Endothelial cell of umbilical vein (primary cell): ENCODE results near the gene ALKBH6. TPM values are rescaled to one million over a fixed set of nuclear protein-coding genes. Genes with fewer than 3 reads are reported as not detected.

Experiments
- BruUV-seq: library from RNA; stranded (reverse); fragments of 400-500 nt; replicated peaks from 2 replicates; lab custom pipeline; 2021; lab: Mats Ljungman, UMichigan
- CTCF ChIA-PET: fragments of 300-600, 350-600 bp; sonication (Branson Sonifier 250); formaldehyde crosslinking; loops from one replicate; lab custom pipeline; 2021; ENCODE audit warnings: antibody characterized with exemption, inconsistent platforms; lab: Charles Lee
- POLR2A ChIA-PET: fragments of 300-600, 350-600 bp; sonication (Branson Sonifier 250); formaldehyde crosslinking; loops from one replicate; lab custom pipeline; 2021; ENCODE audit warnings: antibody characterized with exemption, inconsistent platforms; lab: Charles Lee
- DNase-seq: peaks from one replicate; pipeline ENCODE4 v3.0.0-alpha.2; 2011; ENCODE audit warnings: low read depth, low spot score
- FAIRE-seq: peaks from 2 replicates; lab custom pipeline; 2011; peaks lifted over from hg19 to GRCh38; lab: Jason Lieb, UNC
- H2AFZ ChIP-seq: 2 replicates; pipeline ENCODE4 v1.6.0; 2012; ENCODE audit warnings: low read depth, low read length, control low read depth, inconsistent platforms
- H3K27ac ChIP-seq: 2 replicates; pipeline ENCODE4 v1.5.1; 2011; ENCODE audit warnings: low read depth, mild to moderate bottlenecking, control low read depth, low read length, moderate library complexity; ENCODE audit not compliant: insufficient read depth
- H3K27me3 ChIP-seq, 2 experiments: 2 replicates each; pipeline versions ENCODE4 v1.6.0 to v1.6.1; 2011; ENCODE audit warnings: low read length in 2 of 2, mixed read lengths in 1 of 2; ENCODE audit not compliant: control insufficient read depth in 2 of 2, insufficient read depth in 2 of 2
- H3K36me3 ChIP-seq, 2 experiments: 2 replicates in 1 of 2; 3 replicates in 1 of 2; pipeline ENCODE4 v1.5.1; 2011; ENCODE audit warnings: low read length in 2 of 2, mild to moderate bottlenecking in 1 of 2, moderate library complexity in 1 of 2; ENCODE audit not compliant: control insufficient read depth in 2 of 2, insufficient read depth in 2 of 2; ENCODE audit errors: extremely low read depth in 1 of 2
- H3K4me1 ChIP-seq: 3 replicates; pipeline ENCODE4 v1.5.1; 2011; ENCODE audit warnings: mild to moderate bottlenecking, low read length; ENCODE audit not compliant: control insufficient read depth, insufficient read depth; ENCODE audit errors: extremely low read depth
- H3K4me2 ChIP-seq: 2 replicates; pipeline ENCODE4 v1.6.1; 2011; ENCODE audit warnings: low read length, control low read depth, mixed read lengths; ENCODE audit not compliant: insufficient read depth
- H3K4me3 ChIP-seq, 3 experiments: fragments of 200-600 bp in 1 of 3; sonication (generic), shearing (Covaris generic) in 1 of 3; replicated peaks in 1 of 3; 2 replicates each; pipeline ENCODE4 v1.5.1; 2011 to 2016; ENCODE audit warnings: control low read depth in 3 of 3, low read length in 3 of 3, mild to moderate bottlenecking in 2 of 3, inconsistent platforms in 1 of 3, low read depth in 1 of 3, moderate library complexity in 1 of 3; ENCODE audit not compliant: insufficient read depth in 1 of 3
- H3K79me2 ChIP-seq: 2 replicates; pipeline ENCODE4 v1.6.0; 2012; ENCODE audit warnings: low read length, inconsistent platforms; ENCODE audit not compliant: control insufficient read depth, insufficient read depth
- H3K9ac ChIP-seq: replicated peaks from 2 replicates; pipeline ENCODE3; 2011; ENCODE audit warnings: low read length, control low read depth; ENCODE audit not compliant: insufficient read depth; ENCODE audit errors: extremely low read depth
- H3K9me1 ChIP-seq: replicated peaks from 3 replicates; pipeline ENCODE4 v1.6.0; 2011; ENCODE audit warnings: mild to moderate bottlenecking, low read length; ENCODE audit not compliant: control insufficient read depth, insufficient read depth; ENCODE audit errors: extremely low read depth
- H3K9me3 ChIP-seq: replicated peaks from 2 replicates; pipeline ENCODE4 v1.5.1; 2012; ENCODE audit warnings: low read length, inconsistent platforms; ENCODE audit not compliant: control insufficient read depth, insufficient read depth
- H4K20me1 ChIP-seq: replicated peaks from 2 replicates; pipeline ENCODE3; 2011; ENCODE audit warnings: mild to moderate bottlenecking, low read length; ENCODE audit not compliant: control insufficient read depth, insufficient read depth; ENCODE audit errors: extremely low read depth
- CTCF ChIP-seq, 2 donors: IDR thresholded peaks; 1 replicate in 1 of 2; 2 replicates in 1 of 2; pipeline ENCODE4 v1.5.1; 2011; ENCODE audit warnings: low read length in 2 of 2, mild to moderate bottlenecking in 2 of 2, moderate library complexity in 2 of 2, control low read depth in 1 of 2, inconsistent platforms in 1 of 2, low read depth in 1 of 2; ENCODE audit not compliant: insufficient read depth in 1 of 2; ENCODE audit errors: extremely low read depth in 1 of 2
- EZH2 ChIP-seq: IDR thresholded peaks from 2 replicates; pipeline ENCODE4 v1.6.1; 2012; ENCODE audit warnings: borderline replicate concordance, low read depth, mild to moderate bottlenecking, moderate library complexity, low read length, inconsistent platforms; ENCODE audit not compliant: severe bottlenecking
- FOS ChIP-seq: IDR thresholded peaks from 2 replicates; pipeline ENCODE4 v1.6.1; 2011; ENCODE audit warnings: mild to moderate bottlenecking, low read length, moderate library complexity, borderline replicate concordance; ENCODE audit not compliant: insufficient read depth
- GATA2 ChIP-seq: IDR thresholded peaks from 2 replicates; pipeline ENCODE4 v1.7.0; 2011; ENCODE audit warnings: low read depth, mild to moderate bottlenecking, moderate library complexity, mixed read lengths, low read length; ENCODE audit not compliant: insufficient read length, insufficient read depth
- JUN ChIP-seq: IDR thresholded peaks from 2 replicates; pipeline ENCODE4 v1.6.1; 2011; ENCODE audit warnings: borderline replicate concordance, low read depth; ENCODE audit not compliant: insufficient read length, insufficient read depth
- MAX ChIP-seq: IDR thresholded peaks from 2 replicates; pipeline ENCODE4 v1.6.1; 2011; ENCODE audit not compliant: insufficient read depth, insufficient read length
- MYC ChIP-seq: IDR thresholded peaks from one replicate; pipeline ENCODE4 v1.6.1; 2011; ENCODE audit warnings: mild to moderate bottlenecking, low read depth, low read length
- POLR2A ChIP-seq: IDR thresholded peaks from 2 replicates; pipeline ENCODE4 v1.6.1; 2012; ENCODE audit warnings: low read depth, mild to moderate bottlenecking, control low read depth, low read length
- POLR2AphosphoS5 ChIP-seq: IDR thresholded peaks from 2 replicates; pipeline ENCODE4 v1.6.1; 2012; ENCODE audit warnings: low read depth, mild to moderate bottlenecking, control low read depth, low read length, moderate library complexity; ENCODE audit not compliant: insufficient read depth
- dilution Hi-C: fragments of 300-500 bp; cut with MboI; formaldehyde crosslinking; loops from one replicate; pipeline ENCODE4 v1.15.0; 2019; ENCODE audit warnings: low sequenced_read_pairs; ENCODE audit not compliant: extremely low pct_ligation_motif_present
- intact Hi-C: fragments of 100-400 bp; cut with micrococcal nuclease; formaldehyde crosslinking; loops from one replicate; pipeline ENCODE4 v1.10.0; 2022
- polyA plus RNA-seq, 4 experiments: library from polyadenylated mRNA; depleted of rRNA in 3 of 4; stranded (reverse) in 3 of 4; unstranded in 1 of 4; fragments of >200 nt; gene quantifications; 2 replicates each; pipeline versions ENCODE4 v1.2.1 to v1.2.3, GENCODE V29; 2011 to 2012; ENCODE audit warnings: missing spikeins in 1 of 4
- total RNA-seq: library from RNA; stranded (reverse); gene quantifications from 2 replicates; pipeline ENCODE4 v1.2.3, GENCODE V29; 2021

The ALKBH6 gene
- total and polyA plus RNA-seq, 2 donors (not counting 3 experiments of a cell fraction or from before 2014, with no cell fraction given), result 17.3 to 26.7 TPM

GRCh38 chr19:36049080-36049698, 35.2 kb upstream of the ALKBH6 start:
- TF ChIP-seq CTCF (IDR thresholded peaks at IDR 0.05; ENCODE audit: extremely low read depth in 1 of 2, insufficient read depth in 1 of 2, low read depth in 1 of 2, low read length in 2 of 2) (no peak), JUN (no peak), EZH2 (no peak), POLR2A (no peak), GATA2 (no peak), POLR2AphosphoS5 (no peak), FOS (no peak), MAX (no peak), MYC (no peak)
- dilution Hi-C loops, result no loop called here
- intact Hi-C loops, result no loop called here

More at GRCh38 chr19:36049080-36049698, 35.2 kb upstream of the ALKBH6 start:
- FAIRE-seq, result no peak
- Histone ChIP-seq H2AFZ (no peak overlapping the region), H3K4me3 (no peak overlapping the region), H3K4me2 (no peak overlapping the region), H3K9ac (no peak overlapping the region), H3K79me2 (no peaks in the 10 kb centered on the region), H3K36me3 (no peaks in the 10 kb centered on the region), H3K9me3 (no peaks in the 10 kb centered on the region), H3K27me3 (no peaks in the 10 kb centered on the region), H3K4me1 (peaks cover 5% of the 10 kb centered on the region), H3K9me1 (no peaks in the 10 kb centered on the region), H4K20me1 (no peaks in the 10 kb centered on the region), H3K27ac (no peak overlapping the region)
- ChIA-PET CTCF (no interaction called here), POLR2A (no interaction called here)
- no TSS peak for BruUV-seq
- DNase-seq, result no peak
